AG04450 (cell line): Measurements from ENCODE around the gene PLEKHA8. TPM values are rescaled to one million over a fixed set of nuclear protein-coding genes. Genes with fewer than 3 reads are reported as not detected.

Source experiments
- CTCF ChIA-PET: fragments of 300-600, 350-600 bp; formaldehyde crosslinking; extraction: SDS; loops from one replicate; lab custom pipeline; 2022; ENCODE audit warnings: antibody characterized with exemption, inconsistent platforms; lab: Charles Lee
- POLR2A ChIA-PET: fragments of 350-600 bp; formaldehyde crosslinking; extraction: SDS; loops from one replicate; lab custom pipeline; 2021; ENCODE audit warnings: antibody characterized with exemption, inconsistent platforms; lab: Yijun Ruan, JAX
- DNase-seq: peaks from one replicate; pipeline ENCODE4 v3.0.0-alpha.2; 2011; ENCODE audit warnings: low read depth, low spot score
- H3K27ac ChIP-seq: one replicate; pipeline ENCODE4 v1.5.1; 2012; ENCODE audit warnings: low read depth, low read length, control low read depth
- H3K27me3 ChIP-seq: one replicate; pipeline ENCODE4 v1.6.0; 2012; ENCODE audit warnings: low read length; ENCODE audit not compliant: control insufficient read depth, insufficient read depth
- H3K4me3 ChIP-seq: 2 replicates; pipeline ENCODE4 v1.5.1; 2011; ENCODE audit warnings: mild to moderate bottlenecking, low read depth, low read length, control low read depth
- H3K9me3 ChIP-seq: 2 replicates; pipeline ENCODE4 v1.5.1; 2012; ENCODE audit warnings: low read length; ENCODE audit not compliant: control insufficient read depth, insufficient read depth
- CTCF ChIP-seq: IDR thresholded peaks from 2 replicates; pipeline ENCODE4 v1.5.1; 2011; ENCODE audit warnings: low read depth, low read length, control low read depth, inconsistent platforms
- polyA plus RNA-seq: library from polyadenylated mRNA; depleted of rRNA; stranded (reverse); fragments of >200 nt; gene quantifications from 2 replicates; pipeline ENCODE4 v1.2.3, GENCODE V29; 2011

The PLEKHA8 gene
- polyA plus RNA-seq, 1 experiment, result 12.6 TPM

- Histone ChIP-seq H3K27me3 (no peaks in the 10 kb centered on the region), H3K9me3 (no peaks in the 10 kb centered on the region), H3K27ac (no peak overlapping the region), H3K4me3 (no peak overlapping the region)
- ChIA-PET CTCF (no interaction called here), POLR2A (no interaction called here)
- peak; percentile 19; the same call in 1 of the 2 replicates for TF ChIP-seq CTCF
- no peak for DNase-seq
Observed at GRCh38 chr7:30019387-30019786, 8.8 kb upstream of the PLEKHA8 start.

- TF ChIP-seq CTCF, result no peak
- DNase-seq, result no peak
- CTCF ChIA-PET, result no interaction called here
- Histone ChIP-seq H3K9me3 (no peaks in the 10 kb centered on the region), H3K27me3 (no peaks in the 10 kb centered on the region), H3K4me3 (no peak overlapping the region), H3K27ac (no peak overlapping the region)
- POLR2A ChIA-PET, result no interaction called here
Observed at GRCh38 chr7:30019960-30020359, 8.3 kb upstream of the PLEKHA8 start.

GRCh38 chr7:30020535-30020934, 7.7 kb upstream of the PLEKHA8 start:
- no peaks in the 10 kb centered on the region for H3K9me3 ChIP-seq
- CTCF ChIA-PET, result no interaction called here
- no peaks in the 10 kb centered on the region for H3K27me3 ChIP-seq
- TF ChIP-seq CTCF, result no peak
- no peak overlapping the region for H3K27ac ChIP-seq
- POLR2A ChIA-PET, result no interaction called here
- DNase-seq, result no peak
- no peak overlapping the region for H3K4me3 ChIP-seq

GRCh38 chr7:30022991-30023390, 5.2 kb upstream of the PLEKHA8 start:
- Histone ChIP-seq H3K9me3 (no peaks in the 10 kb centered on the region), H3K27ac (no peak overlapping the region), H3K4me3 (no peak overlapping the region), H3K27me3 (no peaks in the 10 kb centered on the region)
- no peak for DNase-seq
- TF ChIP-seq CTCF, result no peak
- POLR2A ChIA-PET, result no interaction called here
- CTCF ChIA-PET, result no interaction called here

GRCh38 chr7:30023524-30023923, 4.7 kb upstream of the PLEKHA8 start:
- TF ChIP-seq CTCF, result no peak
- Histone ChIP-seq H3K9me3 (no peaks in the 10 kb centered on the region), H3K27ac (no peak overlapping the region), H3K4me3 (no peak overlapping the region), H3K27me3 (no peaks in the 10 kb centered on the region)
- CTCF ChIA-PET, result no interaction called here
- DNase-seq, result no peak
- POLR2A ChIA-PET, result no interaction called here
